Measurements from ENCODE around the gene IL10RA. TPM values are rescaled to one million over a fixed set of nuclear protein-coding genes. Genes with fewer than 3 reads are reported as not detected.

The IL10RA gene
- total and polyA plus RNA-seq, 4 donors = 2.3 to 11.6 (median 9.2) TPM

- H3K36me3 ChIP-seq (ENCODE audit: control insufficient read depth in 4 of 4, insufficient read depth in 3 of 4, low read depth in 1 of 4, low read length in 3 of 4) = no peaks in the 10 kb centered on the region
- TF ChIP-seq CTCF (IDR thresholded peaks at IDR 0.05; ENCODE audit: low read depth, low read length, missing input control) (peak; percentile 14), EGR1 (IDR thresholded peaks at IDR 0.05; ENCODE audit: low read depth in 2 of 2) (no peak), RXRA (IDR thresholded peaks at IDR 0.05) (no peak), FOXA1 (IDR thresholded peaks at IDR 0.05) (no peak), REST (IDR thresholded peaks at IDR 0.05) (no peak), RAD21 (IDR thresholded peaks at IDR 0.05) (peak; percentile 32 to 35)
- H3K9ac ChIP-seq (ENCODE audit: low read depth in 1 of 2, low read length in 2 of 2) = no peak overlapping the region
- H3K4me3 ChIP-seq (ENCODE audit: low read depth in 1 of 3, low read length in 3 of 3) = no peak overlapping the region
- DNase-seq (ENCODE audit: low spot score) = no peak
- no peaks in the 10 kb centered on the region for H3K4me1 ChIP-seq (ENCODE audit: control insufficient read depth in 4 of 4, insufficient read depth in 4 of 4, low read length in 3 of 4)
- H3K27me3 ChIP-seq (ENCODE audit: control insufficient read depth in 4 of 4, insufficient read depth in 4 of 4, low read length in 3 of 4) = no peaks in the 10 kb centered on the region
- WGBS = 27% methylated on average over 5 of the region's 5 CpGs
- H3K27ac ChIP-seq (ENCODE audit: low read depth in 1 of 2, low read length in 2 of 2) = no peak overlapping the region
- no peaks in the 10 kb centered on the region for H3K9me3 ChIP-seq (ENCODE audit: control insufficient read depth in 4 of 4, low read length in 3 of 4)
Measured at GRCh38 chr11:117950301-117950700, 35.9 kb upstream of the IL10RA start.

GRCh38 chr11:117950993-117951961, 34.9 kb upstream of the IL10RA start:
- H3K9me3 ChIP-seq (ENCODE audit: control insufficient read depth in 4 of 4, low read length in 3 of 4) = no peaks in the 10 kb centered on the region
- H3K27ac ChIP-seq (ENCODE audit: low read depth in 1 of 2, low read length in 2 of 2) = no peak overlapping the region
- no peak for DNase-seq (ENCODE audit: low spot score)
- no peaks in the 10 kb centered on the region for H3K36me3 ChIP-seq (ENCODE audit: control insufficient read depth in 4 of 4, insufficient read depth in 3 of 4, low read depth in 1 of 4, low read length in 3 of 4)
- no peak overlapping the region for H3K4me3 ChIP-seq (ENCODE audit: low read depth in 1 of 3, low read length in 3 of 3)
- H3K9ac ChIP-seq (ENCODE audit: low read depth in 1 of 2, low read length in 2 of 2) = no peak overlapping the region
- no peaks in the 10 kb centered on the region for H3K27me3 ChIP-seq (ENCODE audit: control insufficient read depth in 4 of 4, insufficient read depth in 4 of 4, low read length in 3 of 4)
- H3K4me1 ChIP-seq (ENCODE audit: control insufficient read depth in 4 of 4, insufficient read depth in 4 of 4, low read length in 3 of 4) = no peaks in the 10 kb centered on the region
- 84% methylated on average over 15 of the region's 15 CpGs for WGBS
- TF ChIP-seq FOXA2 (IDR thresholded peaks at IDR 0.05) (no peak), MAX (IDR thresholded peaks at IDR 0.05) (no peak), REST (IDR thresholded peaks at IDR 0.05) (no peak), SP1 (IDR thresholded peaks at IDR 0.05) (no peak), RXRA (IDR thresholded peaks at IDR 0.05) (no peak), FOXA1 (IDR thresholded peaks at IDR 0.05) (no peak), ZBTB33 (IDR thresholded peaks at IDR 0.05) (no peak), ATF3 (IDR thresholded peaks at IDR 0.05) (no peak), YY1 (IDR thresholded peaks at IDR 0.05) (no peak), GABPA (IDR thresholded peaks at IDR 0.05 in 1 of 2, conservative IDR thresholded peaks at IDR 0.05 in 1 of 2) (no peak), NR2F2 (IDR thresholded peaks at IDR 0.05) (no peak), JUND (IDR thresholded peaks at IDR 0.05) (no peak), HNF4A (conservative IDR thresholded peaks at IDR 0.05) (no peak), HNF4G (IDR thresholded peaks at IDR 0.05) (no peak), EGR1 (IDR thresholded peaks at IDR 0.05; ENCODE audit: low read depth in 2 of 2) (no peak)

Data from liver (tissue), 9 donors.